Vagina (tissue), 2 donors: ENCODE measurements around the gene ADK. TPM values are rescaled to one million over a fixed set of nuclear protein-coding genes. Genes with fewer than 3 reads are reported as not detected.

ENCODE experiments used
- DNase-seq, 2 donors: peaks; one replicate each; pipeline ENCODE4 v3.0.0-alpha.2; 2017; ENCODE audit errors: extremely low spot score in 2 of 2
- H3K27ac ChIP-seq: fragments of 200-600 bp; sonication (generic); one replicate; pipeline ENCODE4 v1.5.1; 2019
- H3K27me3 ChIP-seq: fragments of 200-600 bp; sonication (generic); one replicate; pipeline ENCODE4 v1.5.1; 2019
- H3K36me3 ChIP-seq, 2 donors: fragments of 200-600 bp; sonication (generic); one replicate each; pipeline ENCODE4 v1.5.1; 2017 to 2019
- H3K4me1 ChIP-seq: fragments of 200-600 bp; sonication (generic); one replicate; pipeline ENCODE4 v1.5.1; 2019
- H3K4me3 ChIP-seq, 2 donors: fragments of 200-600 bp; sonication (generic); 1 replicate in 1 of 2; 2 replicates in 1 of 2; pipeline ENCODE4 v1.5.1; 2016 to 2019
- H3K9me3 ChIP-seq: fragments of 200-600 bp; sonication (generic); one replicate; pipeline ENCODE4 v1.5.1; 2019
- CTCF ChIP-seq, 3 experiments: fragments of 450-650 bp in 2 of 3; fragments of 200-600 bp in 1 of 3; sonication (generic) in 1 of 3; IDR thresholded peaks; one replicate each; pipeline ENCODE4 v1.5.1; 2017 to 2019; ENCODE audit warnings: antibody characterized with exemption in 3 of 3, mild to moderate bottlenecking in 2 of 3, moderate library complexity in 2 of 3
- POLR2A ChIP-seq, 2 donors: fragments of 450-650 bp; IDR thresholded peaks; one replicate each; pipeline ENCODE4 v1.6.1; 2017; ENCODE audit warnings: antibody characterized with exemption in 2 of 2, mild to moderate bottlenecking in 2 of 2, moderate library complexity in 2 of 2
- POLR2AphosphoS5 ChIP-seq, 2 donors: sonication (generic); formaldehyde crosslinking; IDR thresholded peaks; one replicate each; pipeline ENCODE4 v1.9.0; 2017; ENCODE audit warnings: antibody characterized with exemption in 2 of 2, mild to moderate bottlenecking in 2 of 2, low read depth in 1 of 2; ENCODE audit not compliant: insufficient read depth in 1 of 2
- intact Hi-C: fragments of 100-400 bp; cut with DNase I; formaldehyde crosslinking; loops from one replicate; pipeline ENCODE4 v1.15.1; 2023
- total RNA-seq: library from RNA; depleted of rRNA; stranded (reverse); fragments of >200 nt; gene quantifications from one replicate; pipeline ENCODE4 v1.2.3, GENCODE V29; 2016

The ADK gene
- total RNA-seq, 1 donor from 2014 or later, result 46.2 TPM

- DNase-seq, result no peak
- no peaks in the 10 kb centered on the region for H3K36me3 ChIP-seq
- no peaks in the 10 kb centered on the region for H3K9me3 ChIP-seq
- no peak for TF ChIP-seq CTCF (IDR thresholded peaks at IDR 0.05)
- no peak for TF ChIP-seq POLR2AphosphoS5 (IDR thresholded peaks at IDR 0.05; ENCODE audit: insufficient read depth in 1 of 2, low read depth in 1 of 2)
- no peak for TF ChIP-seq POLR2A (IDR thresholded peaks at IDR 0.05)
- H3K4me1 ChIP-seq, result no peaks in the 10 kb centered on the region
- no peak overlapping the region for H3K4me3 ChIP-seq
- intact Hi-C loops, result no loop called here
- no peak overlapping the region for H3K27ac ChIP-seq
- no peaks in the 10 kb centered on the region for H3K27me3 ChIP-seq
Observed at GRCh38 chr10:74530981-74531380, 380.0 kb downstream of the ADK start.

GRCh38 chr10:74539317-74539716 lies 388.3 kb downstream of the ADK start:
- Histone ChIP-seq H3K4me1 (no peaks in the 10 kb centered on the region), H3K9me3 (no peaks in the 10 kb centered on the region), H3K27ac (no peak overlapping the region), H3K27me3 (no peaks in the 10 kb centered on the region), H3K36me3 (no peaks in the 10 kb centered on the region), H3K4me3 (no peak overlapping the region)
- TF ChIP-seq CTCF (IDR thresholded peaks at IDR 0.05) (no peak), POLR2AphosphoS5 (IDR thresholded peaks at IDR 0.05; ENCODE audit: insufficient read depth in 1 of 2, low read depth in 1 of 2) (no peak), POLR2A (IDR thresholded peaks at IDR 0.05) (no peak)
- DNase-seq, result no peak
- intact Hi-C loops, result no loop called here

GRCh38 chr10:74541375-74541774 lies 390.4 kb downstream of the ADK start:
- TF ChIP-seq POLR2A (IDR thresholded peaks at IDR 0.05) (no peak), CTCF (IDR thresholded peaks at IDR 0.05) (no peak), POLR2AphosphoS5 (IDR thresholded peaks at IDR 0.05; ENCODE audit: insufficient read depth in 1 of 2, low read depth in 1 of 2) (no peak)
- H3K36me3 ChIP-seq, result no peaks in the 10 kb centered on the region
- H3K4me3 ChIP-seq, result no peak overlapping the region
- no peaks in the 10 kb centered on the region for H3K9me3 ChIP-seq
- no peak for DNase-seq
- no peaks in the 10 kb centered on the region for H3K4me1 ChIP-seq
- intact Hi-C loops, result no loop called here
- no peak overlapping the region for H3K27ac ChIP-seq
- no peaks in the 10 kb centered on the region for H3K27me3 ChIP-seq

GRCh38 chr10:74542077-74542476 lies 391.1 kb downstream of the ADK start:
- no peak overlapping the region for H3K4me3 ChIP-seq
- H3K9me3 ChIP-seq, result no peaks in the 10 kb centered on the region
- H3K27me3 ChIP-seq, result no peaks in the 10 kb centered on the region
- no peak for DNase-seq
- no peaks in the 10 kb centered on the region for H3K4me1 ChIP-seq
- H3K27ac ChIP-seq, result no peak overlapping the region
- intact Hi-C loops, result no loop called here
- H3K36me3 ChIP-seq, result no peaks in the 10 kb centered on the region
- no peak for TF ChIP-seq POLR2A (IDR thresholded peaks at IDR 0.05)
- no peak for TF ChIP-seq POLR2AphosphoS5 (IDR thresholded peaks at IDR 0.05; ENCODE audit: insufficient read depth in 1 of 2, low read depth in 1 of 2)
- no peak for TF ChIP-seq CTCF (IDR thresholded peaks at IDR 0.05)

- Histone ChIP-seq H3K36me3 (no peaks in the 10 kb centered on the region), H3K4me1 (no peaks in the 10 kb centered on the region)
- no peak for TF ChIP-seq POLR2AphosphoS5 (IDR thresholded peaks at IDR 0.05; ENCODE audit: insufficient read depth in 1 of 2, low read depth in 1 of 2)
Observed at GRCh38 chr10:74543276-74543675, 392.3 kb downstream of the ADK start.

GRCh38 chr10:74544106-74544505 lies 393.1 kb downstream of the ADK start:
- TF ChIP-seq POLR2AphosphoS5 (IDR thresholded peaks at IDR 0.05; ENCODE audit: insufficient read depth in 1 of 2, low read depth in 1 of 2), result no peak
- TF ChIP-seq POLR2A (IDR thresholded peaks at IDR 0.05), result no peak
- no peak for TF ChIP-seq CTCF (IDR thresholded peaks at IDR 0.05)

More at GRCh38 chr10:74543276-74543675, 392.3 kb downstream of the ADK start:
- H3K27me3 ChIP-seq, result no peaks in the 10 kb centered on the region
- DNase-seq, result no peak
- H3K9me3 ChIP-seq, result no peaks in the 10 kb centered on the region
- no peak overlapping the region for H3K4me3 ChIP-seq
- intact Hi-C loops, result no loop called here
- H3K27ac ChIP-seq, result no peak overlapping the region

More at GRCh38 chr10:74544106-74544505, 393.1 kb downstream of the ADK start:
- Histone ChIP-seq H3K9me3 (no peaks in the 10 kb centered on the region), H3K27me3 (no peaks in the 10 kb centered on the region), H3K36me3 (no peaks in the 10 kb centered on the region), H3K27ac (no peak overlapping the region), H3K4me1 (no peaks in the 10 kb centered on the region), H3K4me3 (no peak overlapping the region)
- intact Hi-C loops, result no loop called here
- no peak for DNase-seq
